T-helper 2 cell treated with Interferon-gamma antibody and Interleukin-4, amounts not matched to agents 100 ng/mL and 5 ng/mL, for 36 hours (primary cell): Measurements from ENCODE around the gene TRIM34. TPM values are rescaled to one million over a fixed set of nuclear protein-coding genes. Genes with fewer than 3 reads are reported as not detected.
"Not testable (repeated sequence)": the region's sequence is repeated elsewhere in the genome, so short reads cannot be mapped to it uniquely, and the experiment has no call there.

Experiments
- intact Hi-C: fragments of 100-400 bp; cut with micrococcal nuclease; formaldehyde crosslinking; loops from one replicate; pipeline ENCODE4 v1.15.1; 2023
- total RNA-seq: library from RNA; stranded (reverse); gene quantifications from 2 replicates; pipeline ENCODE4 v1.2.3, GENCODE V29; 2022

Gene TRIM34
- total RNA-seq, 1 donor from 2014 or later, result 7.4 TPM

DNA sequence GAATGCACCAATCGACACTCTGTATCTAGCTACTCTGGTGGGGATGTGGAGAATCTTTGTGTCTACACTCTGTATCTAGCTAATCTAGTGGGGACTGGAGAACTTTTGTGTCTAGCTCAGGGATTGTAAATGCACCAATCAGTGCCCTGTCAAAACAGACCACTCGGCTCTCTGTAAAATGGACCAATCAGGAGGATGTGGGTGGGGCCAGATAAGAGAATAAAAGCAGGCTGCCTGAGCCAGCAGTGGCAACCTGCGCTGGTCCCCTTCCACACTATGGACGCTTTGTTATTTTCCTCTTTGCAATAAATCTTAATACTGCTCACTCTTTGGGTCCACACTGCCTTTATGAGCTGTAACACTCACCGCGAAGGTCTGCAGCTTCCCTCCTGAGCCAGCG is 58.8 kb downstream of the TRIM34 start:
- intact Hi-C loops, result loop anchor here (1.0 to 10.0 kb wide), 6 partner anchors 21 to 1061 kb away; partner anchors contain the start of genes CNGA4, FHIP1B and OR52N2

DNA sequence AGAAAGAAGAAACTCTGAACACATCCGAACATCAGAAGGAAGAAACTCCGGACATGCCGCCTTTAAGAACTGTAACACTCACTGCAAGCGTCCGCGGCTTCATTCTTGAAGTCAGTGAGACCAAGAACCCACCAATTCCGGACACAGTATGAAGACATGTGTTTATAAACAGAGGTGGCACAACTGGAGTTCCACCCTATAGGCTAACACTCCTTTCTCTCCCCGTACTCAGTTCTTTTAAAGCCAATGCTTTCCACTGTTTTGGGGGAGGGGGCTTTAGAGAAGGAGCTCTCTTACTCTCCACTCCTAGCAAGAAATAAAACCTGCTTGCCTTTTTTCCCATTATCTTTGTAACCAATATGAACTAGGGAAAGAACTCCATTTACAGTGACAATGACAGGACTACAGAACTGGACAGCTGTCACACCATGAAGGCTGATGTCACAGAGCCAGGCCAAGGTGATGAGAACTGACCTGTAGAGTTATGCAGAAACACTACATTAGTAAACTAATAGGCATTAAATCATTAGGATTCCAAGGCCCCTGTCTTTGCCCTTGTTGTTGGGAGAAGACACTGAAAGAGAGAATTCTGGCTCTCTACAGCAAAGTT is 59.3 kb downstream of the TRIM34 start:
- intact Hi-C loops, result loop anchor here (1.0 to 10.0 kb wide), 6 partner anchors 21 to 1061 kb away; partner anchors contain the start of genes CNGA4, FHIP1B and OR52N2

GRCh38 chr11:5684646-5685362 is 60.0 kb downstream of the TRIM34 start, which contains the start of gene TRIM5:
TSS of gene TRIM5 (minus strand) at chr11:5685074. CDS start at chr11:5680177, 4,897 bp downstream.
- intact Hi-C loops, result loop anchor here (1.0 to 10.0 kb wide), 7 partner anchors 20 to 1060 kb away; partner anchors contain the start of genes CAVIN3, CNGA4, FHIP1B and OR52N2

- intact Hi-C loops, result loop anchor here (5.0 to 10.0 kb wide), 3 partner anchors 548 to 1058 kb away; partner anchors contain the start of genes CAVIN3, CNGA4 and FHIP1B
These were observed 61.6 kb downstream of the TRIM34 start for GRCh38 chr11:5686426-5686825.

DNA sequence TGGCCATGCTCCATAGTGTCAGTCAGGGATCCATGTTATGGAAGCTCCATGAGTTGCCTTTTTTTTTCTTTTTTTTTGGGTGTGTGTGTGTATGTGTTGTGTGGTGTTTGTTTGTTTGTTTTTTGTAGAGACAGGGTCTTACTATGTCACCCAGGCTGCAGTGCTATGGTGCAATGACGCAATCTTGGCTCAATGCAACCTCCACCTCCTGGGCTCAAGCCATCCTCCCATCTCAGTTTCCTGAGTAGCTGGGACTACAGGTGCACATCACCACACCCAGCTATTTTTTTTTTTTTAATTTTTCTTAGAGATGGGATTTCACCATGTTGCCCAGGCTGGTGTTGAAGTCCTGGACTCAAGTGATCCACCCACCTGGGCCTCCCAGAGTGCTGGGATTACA is 63.7 kb downstream of the TRIM34 start:
- intact Hi-C loops, result loop anchor here (5.0 to 10.0 kb wide), 3 partner anchors 546 to 1056 kb away; partner anchors contain the start of genes CAVIN3, CNGA4 and FHIP1B

DNA sequence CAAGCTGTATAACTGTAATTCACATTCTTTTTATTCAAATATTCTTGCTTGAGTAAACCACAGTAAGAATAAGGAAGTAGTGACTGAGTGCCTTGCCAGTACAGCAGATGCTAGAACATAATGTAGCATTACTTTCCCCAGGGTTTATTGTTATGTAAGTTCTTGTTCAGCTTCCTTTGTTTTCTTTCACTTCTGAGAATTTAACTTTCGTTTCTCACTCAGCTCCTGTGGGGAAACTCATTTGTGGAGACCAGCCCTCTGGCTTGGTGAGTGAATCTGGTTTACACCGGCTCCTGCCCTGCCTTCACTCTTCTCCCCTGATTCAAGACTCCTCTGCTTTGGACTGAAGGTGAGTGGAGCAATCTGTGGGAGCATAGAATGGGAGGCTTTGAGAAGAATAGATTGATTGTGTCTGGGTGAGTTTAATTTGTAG is 64.8 kb downstream of the TRIM34 start, which contains the start of gene TRIM22:
Gene TRIM22 (plus strand): TSS at position 240 of the 433 bp plus-strand sequence. CDS start 6,443 bp downstream, outside the sequence.
- intact Hi-C loops, result loop anchor here (5.0 to 10.0 kb wide), 3 partner anchors 545 to 1055 kb away; partner anchors contain the start of genes CAVIN3, CNGA4 and FHIP1B

DNA sequence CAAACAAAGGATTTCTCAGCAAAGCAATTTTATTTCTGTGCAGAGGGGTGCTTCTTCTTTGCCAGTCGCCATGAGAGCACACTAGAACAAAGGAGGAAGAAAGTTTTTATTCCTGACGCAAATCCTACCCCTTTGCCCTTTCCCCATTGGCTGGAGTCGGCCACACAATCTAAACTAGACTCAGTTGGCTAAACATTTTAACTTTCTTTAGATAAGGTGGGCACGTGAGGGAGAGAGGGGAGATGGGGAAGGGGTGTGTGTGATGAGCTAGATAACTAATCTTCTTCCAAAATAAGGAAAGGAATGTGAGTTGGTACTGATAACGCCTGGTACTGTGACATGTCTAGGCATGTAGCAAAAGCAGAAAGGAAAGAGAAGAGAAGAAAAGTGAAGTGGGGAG is 65.4 kb downstream of the TRIM34 start:
- intact Hi-C loops, result no loop called here

- intact Hi-C loops, result no loop called here
These were observed 65.9 kb downstream of the TRIM34 start for GRCh38 chr11:5690736-5691135.

GRCh38 chr11:5691238-5691963 is 66.6 kb downstream of the TRIM34 start:
- intact Hi-C loops, result not testable (repeated sequence)

GRCh38 chr11:5691964-5692361 is 67.2 kb downstream of the TRIM34 start:
- intact Hi-C loops, result no loop called here

Other genes with a start within 250 kb of the TRIM34 start
- gene OR51M1, start 241.2 kb upstream of the TRIM34 start, total RNA-seq, result not detected in 2 replicates
- gene OR51Q1, start 202.9 kb upstream of the TRIM34 start, total RNA-seq, result not detected in 2 replicates
- gene OR51I1, start 183.5 kb upstream of the TRIM34 start, total RNA-seq, result not detected in 2 replicates
- gene OR51I2, start 175.7 kb upstream of the TRIM34 start, total RNA-seq, result not detected in 2 replicates
- gene OR52D1, start 136.3 kb upstream of the TRIM34 start, total RNA-seq, result not detected in 2 replicates
- not detected in 2 replicates for gene UBQLN3, start 115.0 kb upstream of the TRIM34 start, total RNA-seq
- gene UBQLNL, start 108.3 kb upstream of the TRIM34 start, total RNA-seq, result 0.09 and 0.18 TPM in 2 replicates
- not detected in 2 replicates for gene OR52H1, start 76.5 kb upstream of the TRIM34 start, total RNA-seq
- gene OR52B6, start 44.1 kb upstream of the TRIM34 start, total RNA-seq, result not detected in 2 replicates
- 0.18 and 0.25 TPM in 2 replicates for gene TRIM6, start 28.4 kb upstream of the TRIM34 start, total RNA-seq
- 22.1 and 24.4 TPM in 2 replicates for gene TRIM5, start 60.1 kb downstream of the TRIM34 start, total RNA-seq
- 173 and 177 TPM in 2 replicates for gene TRIM22, start 64.8 kb downstream of the TRIM34 start, total RNA-seq
- 0.09 and 0.36 TPM in 2 replicates for gene OR56B1, start 111.4 kb downstream of the TRIM34 start, total RNA-seq
- 0.52 and 0.57 TPM in 2 replicates for gene OR52N4, start 129.2 kb downstream of the TRIM34 start, total RNA-seq
- not detected in 2 replicates for gene OR52N5, start 158.4 kb downstream of the TRIM34 start, total RNA-seq
- 0.23 TPM in 1 of 2 replicates, not detected in the other for gene OR52N1, start 166.3 kb downstream of the TRIM34 start, total RNA-seq
- not detected in 2 replicates for gene OR52N2, start 183.9 kb downstream of the TRIM34 start, total RNA-seq
- gene OR52E6, start 216.9 kb downstream of the TRIM34 start, total RNA-seq, result not detected in 2 replicates
- gene OR52E8, start 232.7 kb downstream of the TRIM34 start, total RNA-seq, result not detected in 2 replicates